ENCODE measurements around the gene ALDH1A1.

The ALDH1A1 gene

GRCh38 chr9:72903103-72903502, 49.8 kb downstream of the ALDH1A1 start:
- Histone ChIP-seq H3K9me3 (ENCODE audit: control insufficient read depth in 1 of 2, low read length in 2 of 2) (no peaks in the 10 kb centered on the region), H3K4me3 (ENCODE audit: low read depth in 1 of 2, low read length in 2 of 2) (no peak overlapping the region), H3K4me1 (ENCODE audit: control insufficient read depth in 1 of 2, insufficient read depth in 2 of 2, low read length in 2 of 2) (peaks cover 0 to 4% of the 10 kb centered on the region in 2 donors), H3K36me3 (ENCODE audit: control insufficient read depth in 1 of 2, insufficient read depth in 2 of 2, low read length in 2 of 2) (peaks cover 0 to 11% of the 10 kb centered on the region in 2 donors), H3K27ac (ENCODE audit: low read length) (no peak overlapping the region), H3K27me3 (ENCODE audit: low read depth, low read length) (no peaks in the 10 kb centered on the region)

GRCh38 chr9:72902268-72902667, 50.6 kb downstream of the ALDH1A1 start:
- Histone ChIP-seq H3K27me3 (ENCODE audit: low read depth, low read length) (no peaks in the 10 kb centered on the region), H3K36me3 (ENCODE audit: control insufficient read depth in 1 of 2, insufficient read depth in 2 of 2, low read length in 2 of 2) (peaks cover 0 to 14% of the 10 kb centered on the region in 2 donors), H3K4me3 (ENCODE audit: low read depth in 1 of 2, low read length in 2 of 2) (no peak overlapping the region), H3K4me1 (ENCODE audit: control insufficient read depth in 1 of 2, insufficient read depth in 2 of 2, low read length in 2 of 2) (peaks cover 0 to 4% of the 10 kb centered on the region in 2 donors), H3K9me3 (ENCODE audit: control insufficient read depth in 1 of 2, low read length in 2 of 2) (no peaks in the 10 kb centered on the region), H3K27ac (ENCODE audit: low read length) (no peak overlapping the region)

GRCh38 chr9:72899734-72900477, 52.9 kb downstream of the ALDH1A1 start:
- Histone ChIP-seq H3K27ac (ENCODE audit: low read length) (no peak overlapping the region), H3K4me3 (ENCODE audit: low read depth in 1 of 2, low read length in 2 of 2) (no peak overlapping the region), H3K36me3 (ENCODE audit: control insufficient read depth in 1 of 2, insufficient read depth in 2 of 2, low read length in 2 of 2) (peaks cover 0 to 10% of the 10 kb centered on the region in 2 donors), H3K4me1 (ENCODE audit: control insufficient read depth in 1 of 2, insufficient read depth in 2 of 2, low read length in 2 of 2) (peaks cover 0 to 6% of the 10 kb centered on the region in 2 donors), H3K27me3 (ENCODE audit: low read depth, low read length) (no peaks in the 10 kb centered on the region), H3K9me3 (ENCODE audit: control insufficient read depth in 1 of 2, low read length in 2 of 2) (no peaks in the 10 kb centered on the region)

- Histone ChIP-seq H3K27me3 (ENCODE audit: low read depth, low read length) (no peaks in the 10 kb centered on the region), H3K27ac (ENCODE audit: low read length) (peak overlapping the region; percentile 12), H3K4me1 (ENCODE audit: control insufficient read depth in 1 of 2, insufficient read depth in 2 of 2, low read length in 2 of 2) (peaks cover 0 to 6% of the 10 kb centered on the region in 2 donors)
Measured at GRCh38 chr9:72898784-72899733, 53.8 kb downstream of the ALDH1A1 start.

GRCh38 chr9:72898360-72898759, 54.5 kb downstream of the ALDH1A1 start:
- Histone ChIP-seq H3K36me3 (ENCODE audit: control insufficient read depth in 1 of 2, insufficient read depth in 2 of 2, low read length in 2 of 2) (peaks cover 0 to 6% of the 10 kb centered on the region in 2 donors), H3K9me3 (ENCODE audit: control insufficient read depth in 1 of 2, low read length in 2 of 2) (no peaks in the 10 kb centered on the region), H3K4me3 (ENCODE audit: low read depth in 1 of 2, low read length in 2 of 2) (no peak overlapping the region), H3K27me3 (ENCODE audit: low read depth, low read length) (no peaks in the 10 kb centered on the region), H3K27ac (ENCODE audit: low read length) (no peak overlapping the region), H3K4me1 (ENCODE audit: control insufficient read depth in 1 of 2, insufficient read depth in 2 of 2, low read length in 2 of 2) (peaks cover 0 to 6% of the 10 kb centered on the region in 2 donors)

More at GRCh38 chr9:72898784-72899733, 53.8 kb downstream of the ALDH1A1 start:
- Histone ChIP-seq H3K36me3 (ENCODE audit: control insufficient read depth in 1 of 2, insufficient read depth in 2 of 2, low read length in 2 of 2) (peaks cover 0 to 6% of the 10 kb centered on the region in 2 donors), H3K4me3 (ENCODE audit: low read depth in 1 of 2, low read length in 2 of 2) (no peak overlapping the region), H3K9me3 (ENCODE audit: control insufficient read depth in 1 of 2, low read length in 2 of 2) (no peaks in the 10 kb centered on the region)

DNA sequence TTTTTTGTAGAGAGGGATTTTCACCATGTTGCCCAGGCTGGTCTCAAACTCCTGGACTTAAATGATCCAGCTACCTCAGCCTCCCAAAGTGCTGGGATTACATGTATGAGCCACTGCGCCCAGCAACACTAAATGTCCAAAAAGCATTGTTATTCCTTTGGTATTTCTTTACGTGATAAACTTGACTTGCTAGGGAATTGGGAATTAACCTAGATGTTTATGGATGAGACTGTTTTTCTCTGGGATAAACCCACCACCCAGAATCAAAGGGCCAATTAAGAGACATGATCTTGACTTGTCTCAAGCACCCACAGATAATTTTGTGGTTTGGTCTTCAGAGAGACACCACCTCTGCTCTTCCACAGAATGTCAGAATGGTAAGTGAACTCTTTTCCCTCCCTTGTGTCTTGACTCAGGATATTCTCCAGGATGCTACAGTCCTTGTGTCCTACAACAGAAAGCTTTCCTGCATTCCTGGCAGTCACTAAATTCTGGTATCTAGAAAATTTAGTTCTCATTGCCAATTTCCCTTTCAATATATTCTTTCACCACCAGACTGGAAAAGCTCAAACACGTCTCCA, 55.7 kb downstream of the ALDH1A1 start:
- Histone ChIP-seq H3K4me3 (ENCODE audit: low read depth in 1 of 2, low read length in 2 of 2) (no peak overlapping the region), H3K9me3 (ENCODE audit: control insufficient read depth in 1 of 2, low read length in 2 of 2) (no peaks in the 10 kb centered on the region), H3K27ac (ENCODE audit: low read length) (no peak overlapping the region), H3K27me3 (ENCODE audit: low read depth, low read length) (no peaks in the 10 kb centered on the region), H3K4me1 (ENCODE audit: control insufficient read depth in 1 of 2, insufficient read depth in 2 of 2, low read length in 2 of 2) (peaks cover 0 to 6% of the 10 kb centered on the region in 2 donors), H3K36me3 (ENCODE audit: control insufficient read depth in 1 of 2, insufficient read depth in 2 of 2, low read length in 2 of 2) (peaks cover 0 to 3% of the 10 kb centered on the region in 2 donors)

DNA sequence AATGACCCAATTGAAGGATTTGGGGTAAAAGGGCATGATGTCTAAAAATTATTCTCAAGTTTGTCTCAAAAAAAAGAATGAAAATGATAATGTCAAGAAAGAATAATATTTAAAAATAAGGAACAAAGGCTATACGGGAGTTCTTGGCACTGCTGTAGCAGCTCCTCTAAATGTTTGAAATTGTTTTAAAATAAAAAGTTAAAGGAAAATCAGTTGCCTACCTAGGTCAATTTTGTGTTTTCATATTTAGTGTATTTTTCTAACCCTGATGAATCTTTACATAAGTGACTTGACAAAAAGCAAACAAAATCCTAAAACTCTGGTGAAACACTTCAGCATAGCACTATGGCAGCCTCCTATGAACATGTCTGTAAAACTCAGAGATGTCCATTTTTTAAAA, 56.4 kb downstream of the ALDH1A1 start:
- Histone ChIP-seq H3K36me3 (ENCODE audit: control insufficient read depth in 1 of 2, insufficient read depth in 2 of 2, low read length in 2 of 2) (peaks cover 0 to 3% of the 10 kb centered on the region in 2 donors), H3K27me3 (ENCODE audit: low read depth, low read length) (no peaks in the 10 kb centered on the region), H3K4me1 (ENCODE audit: control insufficient read depth in 1 of 2, insufficient read depth in 2 of 2, low read length in 2 of 2) (peaks cover 0 to 6% of the 10 kb centered on the region in 2 donors), H3K27ac (ENCODE audit: low read length) (no peak overlapping the region), H3K4me3 (ENCODE audit: low read depth in 1 of 2, low read length in 2 of 2) (no peak overlapping the region), H3K9me3 (ENCODE audit: control insufficient read depth in 1 of 2, low read length in 2 of 2) (no peaks in the 10 kb centered on the region)

DNA sequence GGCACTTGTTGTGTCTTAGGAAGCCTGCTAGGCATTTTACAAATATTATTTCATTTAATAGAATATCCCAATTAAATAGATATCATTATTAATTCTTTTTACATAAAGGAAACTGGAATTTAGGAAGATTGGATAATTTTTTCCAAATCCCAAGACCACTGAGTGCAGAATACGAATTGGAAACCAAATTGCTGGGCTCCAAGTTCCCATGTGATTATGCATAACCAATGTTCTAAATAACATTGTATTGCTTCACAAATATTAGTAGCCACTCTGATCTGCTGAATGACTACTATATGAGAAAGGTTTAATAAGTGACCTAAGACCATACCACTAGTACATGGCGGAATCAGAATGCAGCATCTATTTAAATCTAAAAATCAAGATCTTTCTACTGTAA, 57.7 kb downstream of the ALDH1A1 start:
- Histone ChIP-seq H3K4me3 (ENCODE audit: low read depth in 1 of 2, low read length in 2 of 2) (no peak overlapping the region), H3K27ac (ENCODE audit: low read length) (no peak overlapping the region), H3K9me3 (ENCODE audit: control insufficient read depth in 1 of 2, low read length in 2 of 2) (no peaks in the 10 kb centered on the region), H3K27me3 (ENCODE audit: low read depth, low read length) (no peaks in the 10 kb centered on the region), H3K36me3 (ENCODE audit: control insufficient read depth in 1 of 2, insufficient read depth in 2 of 2, low read length in 2 of 2) (peaks cover 0 to 3% of the 10 kb centered on the region in 2 donors), H3K4me1 (ENCODE audit: control insufficient read depth in 1 of 2, insufficient read depth in 2 of 2, low read length in 2 of 2) (peaks cover 0 to 10% of the 10 kb centered on the region in 2 donors)

GRCh38 chr9:72894342-72894741, 58.5 kb downstream of the ALDH1A1 start:
- Histone ChIP-seq H3K27ac (ENCODE audit: low read length) (no peak overlapping the region), H3K4me3 (ENCODE audit: low read depth in 1 of 2, low read length in 2 of 2) (no peak overlapping the region), H3K36me3 (ENCODE audit: control insufficient read depth in 1 of 2, insufficient read depth in 2 of 2, low read length in 2 of 2) (peaks cover 0 to 3% of the 10 kb centered on the region in 2 donors), H3K4me1 (ENCODE audit: control insufficient read depth in 1 of 2, insufficient read depth in 2 of 2, low read length in 2 of 2) (peaks cover 0 to 10% of the 10 kb centered on the region in 2 donors), H3K9me3 (ENCODE audit: control insufficient read depth in 1 of 2, low read length in 2 of 2) (no peaks in the 10 kb centered on the region), H3K27me3 (ENCODE audit: low read depth, low read length) (no peaks in the 10 kb centered on the region)

GRCh38 chr9:72893437-72893836, 59.4 kb downstream of the ALDH1A1 start:
- H3K4me1 ChIP-seq (ENCODE audit: control insufficient read depth in 1 of 2, insufficient read depth in 2 of 2, low read length in 2 of 2), result peaks cover 0 to 10% of the 10 kb centered on the region in 2 donors
- no peaks in the 10 kb centered on the region for H3K9me3 ChIP-seq (ENCODE audit: control insufficient read depth in 1 of 2, low read length in 2 of 2)
- no peaks in the 10 kb centered on the region for H3K27me3 ChIP-seq (ENCODE audit: low read depth, low read length)
- H3K4me3 ChIP-seq (ENCODE audit: low read depth in 1 of 2, low read length in 2 of 2), result no peak overlapping the region
- H3K36me3 ChIP-seq (ENCODE audit: control insufficient read depth in 1 of 2, insufficient read depth in 2 of 2, low read length in 2 of 2), result peaks cover 0 to 3% of the 10 kb centered on the region in 2 donors
- H3K27ac ChIP-seq (ENCODE audit: low read length), result no peak overlapping the region

- Histone ChIP-seq H3K27ac (ENCODE audit: low read length) (no peak overlapping the region), H3K27me3 (ENCODE audit: low read depth, low read length) (no peaks in the 10 kb centered on the region), H3K36me3 (ENCODE audit: control insufficient read depth in 1 of 2, insufficient read depth in 2 of 2, low read length in 2 of 2) (no peaks in the 10 kb centered on the region), H3K4me3 (ENCODE audit: low read depth in 1 of 2, low read length in 2 of 2) (no peak overlapping the region), H3K4me1 (ENCODE audit: control insufficient read depth in 1 of 2, insufficient read depth in 2 of 2, low read length in 2 of 2) (peaks cover 0 to 4% of the 10 kb centered on the region in 2 donors), H3K9me3 (ENCODE audit: control insufficient read depth in 1 of 2, low read length in 2 of 2) (no peaks in the 10 kb centered on the region)
Measured at GRCh38 chr9:72891043-72891442, 61.8 kb downstream of the ALDH1A1 start.
